Sigmoid colon (tissue), 4 donors: ENCODE data around the gene MYCBPAP.

ENCODE experiments used
- CTCF ChIP-seq, 4 experiments: fragments of 450-650 bp in 3 of 4; fragments of 200-600 bp in 1 of 4; IDR thresholded peaks; one replicate each; pipeline ENCODE4 v1.5.1; 2016 to 2019; ENCODE audit warnings: antibody characterized with exemption in 4 of 4, mild to moderate bottlenecking in 3 of 4, moderate library complexity in 2 of 4
- EP300 ChIP-seq, 4 donors: sonication (generic); formaldehyde crosslinking; IDR thresholded peaks; one replicate each; pipeline ENCODE4 v1.6.1; 2017; ENCODE audit warnings: antibody characterized with exemption in 4 of 4
- POLR2AphosphoS5 ChIP-seq, 4 donors: sonication (generic); formaldehyde crosslinking; IDR thresholded peaks; one replicate each; pipeline ENCODE4 v1.6.1; 2017; ENCODE audit warnings: antibody characterized with exemption in 4 of 4

GRCh38 chr17:50559674-50560184 lies 51.5 kb downstream of the MYCBPAP start:
- TF ChIP-seq POLR2AphosphoS5 (IDR thresholded peaks at IDR 0.05), result no peak
- TF ChIP-seq CTCF (IDR thresholded peaks at IDR 0.05), result no peak
- no peak for TF ChIP-seq EP300 (IDR thresholded peaks at IDR 0.05)
